Measurements from ENCODE around the gene KCNQ1. TPM values are rescaled to one million over a fixed set of nuclear protein-coding genes. Genes with fewer than 3 reads are reported as not detected.

The KCNQ1 gene
- total RNA-seq, 3 donors from 2014 or later: 15.5 to 44.7 (median 37.4) TPM

DNA sequence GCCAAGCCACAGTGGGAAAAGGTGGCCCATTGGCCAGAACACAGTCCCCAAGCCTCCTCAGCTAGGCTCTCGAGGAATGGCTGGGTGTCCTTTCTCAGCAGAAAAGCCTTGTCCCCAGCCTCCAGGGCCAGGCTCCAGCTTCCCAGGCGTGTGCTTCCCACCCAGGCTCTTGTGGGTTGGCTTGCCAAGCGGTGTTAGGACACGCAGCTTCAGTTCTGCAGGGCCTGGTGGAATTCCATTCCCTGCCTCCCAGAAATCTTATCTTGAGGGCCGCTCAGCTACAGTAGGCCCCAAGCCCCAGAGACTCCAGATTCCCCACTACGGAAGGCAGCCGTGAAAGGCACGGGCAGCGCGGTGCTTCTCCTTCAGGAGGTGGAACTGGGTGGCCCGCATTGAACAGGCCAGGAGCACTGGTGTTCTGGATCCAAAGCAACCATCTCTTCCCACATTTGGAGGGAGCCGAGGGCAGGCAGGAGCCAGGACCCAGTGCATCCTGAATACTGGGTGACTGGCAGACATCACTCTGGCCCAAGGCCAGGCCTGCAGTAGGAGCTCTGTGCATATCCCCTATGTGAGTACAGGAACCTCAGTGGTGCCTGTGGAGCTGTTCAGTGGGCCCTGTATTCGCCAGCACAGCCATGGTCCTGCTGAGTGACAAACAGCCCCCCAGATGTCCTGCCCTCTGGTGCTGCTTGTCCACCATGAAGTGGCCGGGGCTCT, 271.7 kb downstream of the KCNQ1 start:
- ATAC-seq (no peak), DNase-seq (peak in 1 of 3 donors; percentile 40)
- H3K9me3 ChIP-seq: no peaks in the 10 kb centered on the region
- H3K4me3 ChIP-seq: no peak overlapping the region
- H3K4me1 ChIP-seq (ENCODE audit: low read depth): no peaks in the 10 kb centered on the region
- TF ChIP-seq, protein P1, sequence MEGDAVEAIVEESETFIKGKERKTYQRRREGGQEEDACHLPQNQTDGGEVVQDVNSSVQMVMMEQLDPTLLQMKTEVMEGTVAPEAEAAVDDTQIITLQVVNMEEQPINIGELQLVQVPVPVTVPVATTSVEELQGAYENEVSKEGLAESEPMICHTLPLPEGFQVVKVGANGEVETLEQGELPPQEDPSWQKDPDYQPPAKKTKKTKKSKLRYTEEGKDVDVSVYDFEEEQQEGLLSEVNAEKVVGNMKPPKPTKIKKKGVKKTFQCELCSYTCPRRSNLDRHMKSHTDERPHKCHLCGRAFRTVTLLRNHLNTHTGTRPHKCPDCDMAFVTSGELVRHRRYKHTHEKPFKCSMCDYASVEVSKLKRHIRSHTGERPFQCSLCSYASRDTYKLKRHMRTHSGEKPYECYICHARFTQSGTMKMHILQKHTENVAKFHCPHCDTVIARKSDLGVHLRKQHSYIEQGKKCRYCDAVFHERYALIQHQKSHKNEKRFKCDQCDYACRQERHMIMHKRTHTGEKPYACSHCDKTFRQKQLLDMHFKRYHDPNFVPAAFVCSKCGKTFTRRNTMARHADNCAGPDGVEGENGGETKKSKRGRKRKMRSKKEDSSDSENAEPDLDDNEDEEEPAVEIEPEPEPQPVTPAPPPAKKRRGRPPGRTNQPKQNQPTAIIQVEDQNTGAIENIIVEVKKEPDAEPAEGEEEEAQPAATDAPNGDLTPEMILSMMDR (IDR thresholded peaks at IDR 0.05): no peak
- intact Hi-C loops (cut with DNase I, micrococcal nuclease): no loop called here
- H3K36me3 ChIP-seq (ENCODE audit: low read depth): no peaks in the 10 kb centered on the region

DNA sequence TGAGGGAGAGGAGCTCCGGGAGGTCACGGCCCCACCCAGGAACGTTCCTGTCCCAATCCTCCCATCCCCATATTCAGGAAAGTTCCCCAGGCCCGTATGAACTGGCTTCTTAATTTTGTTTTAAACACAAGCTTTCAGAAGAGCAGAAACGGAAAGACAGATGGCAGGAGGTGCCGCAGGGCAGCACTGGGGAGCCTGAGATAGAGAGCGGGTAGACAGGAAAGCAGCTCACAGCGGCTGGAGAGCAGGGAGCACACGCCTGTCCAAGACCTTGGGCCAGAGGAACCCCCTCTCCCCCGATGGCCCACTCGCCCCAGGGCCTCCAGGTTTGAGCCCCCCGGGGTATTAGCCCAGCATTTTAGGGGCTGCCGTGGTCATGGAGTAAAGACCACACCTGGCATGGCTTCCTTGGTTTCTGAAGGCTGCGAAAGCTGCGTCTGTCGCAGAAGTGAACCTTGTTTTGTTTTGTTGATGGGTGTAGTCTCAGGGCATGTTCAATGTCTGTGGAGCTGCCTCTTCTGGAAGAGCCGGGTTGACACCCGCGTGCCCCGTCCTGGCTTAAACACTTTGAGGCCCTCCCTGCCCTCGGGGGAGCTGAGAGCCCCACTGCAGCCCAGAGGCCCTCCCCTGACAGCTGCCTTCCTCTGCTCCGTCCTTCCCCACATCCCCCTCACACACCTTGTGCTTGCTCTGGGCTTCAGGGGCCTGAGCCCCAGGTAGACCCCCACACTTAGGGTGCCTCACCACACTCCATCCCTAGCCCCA, 272.9 kb downstream of the KCNQ1 start:
- TF ChIP-seq, protein P1 (IDR thresholded peaks at IDR 0.05): no peak
- no peaks in the 10 kb centered on the region for H3K9me3 ChIP-seq
- H3K36me3 ChIP-seq (ENCODE audit: low read depth): no peaks in the 10 kb centered on the region
- intact Hi-C loops (cut with DNase I, micrococcal nuclease): no loop called here
- no peak overlapping the region for H3K4me3 ChIP-seq
- no peaks in the 10 kb centered on the region for H3K4me1 ChIP-seq (ENCODE audit: low read depth)
- ATAC-seq (no peak), DNase-seq (no peak)

DNA sequence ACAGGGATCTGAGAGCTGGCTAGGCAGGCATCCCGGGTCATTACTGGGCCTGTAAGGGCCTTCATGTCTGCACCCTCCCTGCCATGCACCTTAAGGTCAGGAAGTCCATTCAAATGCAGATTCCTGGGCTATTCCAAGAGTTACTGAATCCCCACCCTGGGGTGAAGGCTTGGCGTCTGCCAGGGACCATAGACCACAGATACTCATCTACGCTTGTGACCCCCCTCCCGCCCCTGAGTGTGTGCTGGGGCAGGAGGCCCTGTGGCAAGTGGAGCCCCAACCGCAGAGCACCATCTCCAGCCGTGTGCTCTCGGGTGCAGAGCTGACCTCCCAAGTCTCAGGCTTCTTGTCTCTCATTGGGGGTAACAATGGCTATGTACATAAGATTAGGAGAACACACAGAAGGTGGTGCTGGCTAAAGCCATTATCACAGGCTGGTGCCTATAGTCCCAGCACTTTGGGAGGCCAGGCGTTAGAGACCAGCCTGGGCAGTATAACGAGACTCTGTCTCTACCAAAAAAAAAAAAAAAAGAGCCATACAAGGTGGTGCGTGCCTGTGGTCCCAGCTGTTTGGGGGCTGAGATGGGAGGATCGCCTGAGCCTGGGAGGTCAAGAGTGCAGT, 274.1 kb downstream of the KCNQ1 start:
- intact Hi-C loops (cut with DNase I, micrococcal nuclease): no loop called here
- DNase-seq: no peak
- TF ChIP-seq, protein P1 (IDR thresholded peaks at IDR 0.05): no peak
- Histone ChIP-seq H3K36me3 (ENCODE audit: low read depth) (no peaks in the 10 kb centered on the region), H3K4me1 (ENCODE audit: low read depth) (no peaks in the 10 kb centered on the region), H3K4me3 (no peak overlapping the region), H3K9me3 (no peaks in the 10 kb centered on the region)
- no peak for ATAC-seq

DNA sequence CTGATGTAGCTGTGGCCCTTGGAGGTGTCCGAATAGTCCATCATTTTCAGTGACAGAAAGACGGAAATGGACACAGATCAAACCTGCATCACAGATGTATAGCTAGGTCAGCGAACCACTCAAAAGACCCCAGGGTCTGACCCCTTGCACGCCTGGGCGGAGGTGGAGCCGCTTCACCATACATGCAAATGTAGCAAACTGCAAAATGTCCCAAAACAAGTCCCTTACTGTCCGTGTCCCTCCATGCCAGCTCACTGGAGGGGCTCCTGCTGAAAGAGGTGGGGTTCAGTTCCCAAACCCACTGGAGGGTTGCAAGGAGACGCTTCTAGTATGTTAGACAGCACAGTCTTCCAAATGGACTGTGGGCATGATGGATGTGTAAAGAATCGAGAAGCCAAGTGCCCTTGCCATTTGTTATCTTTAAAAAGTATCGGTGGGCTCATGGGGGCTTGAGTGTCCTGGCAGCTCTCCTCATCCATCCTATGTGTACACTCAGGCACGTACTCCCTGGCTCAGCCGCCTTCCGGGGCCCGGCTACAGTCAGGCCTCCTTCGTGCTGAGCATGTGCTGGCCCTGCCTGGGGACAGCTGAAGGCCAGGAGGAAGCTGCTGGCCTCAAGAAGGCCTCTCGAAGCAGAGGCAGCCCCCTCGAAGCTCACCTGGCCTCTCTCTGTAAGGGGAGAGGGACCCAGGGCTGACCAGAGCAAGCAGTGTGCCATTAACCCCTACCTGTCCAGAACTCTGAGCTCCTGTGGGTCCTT, 275.2 kb downstream of the KCNQ1 start:
- H3K36me3 ChIP-seq (ENCODE audit: low read depth): no peaks in the 10 kb centered on the region
- TF ChIP-seq, protein P1 (IDR thresholded peaks at IDR 0.05): no peak
- ATAC-seq (no peak), DNase-seq (no peak)
- no peaks in the 10 kb centered on the region for H3K9me3 ChIP-seq
- H3K4me1 ChIP-seq (ENCODE audit: low read depth): no peaks in the 10 kb centered on the region
- no peak overlapping the region for H3K4me3 ChIP-seq
- intact Hi-C loops (cut with DNase I, micrococcal nuclease): no loop called here

DNA sequence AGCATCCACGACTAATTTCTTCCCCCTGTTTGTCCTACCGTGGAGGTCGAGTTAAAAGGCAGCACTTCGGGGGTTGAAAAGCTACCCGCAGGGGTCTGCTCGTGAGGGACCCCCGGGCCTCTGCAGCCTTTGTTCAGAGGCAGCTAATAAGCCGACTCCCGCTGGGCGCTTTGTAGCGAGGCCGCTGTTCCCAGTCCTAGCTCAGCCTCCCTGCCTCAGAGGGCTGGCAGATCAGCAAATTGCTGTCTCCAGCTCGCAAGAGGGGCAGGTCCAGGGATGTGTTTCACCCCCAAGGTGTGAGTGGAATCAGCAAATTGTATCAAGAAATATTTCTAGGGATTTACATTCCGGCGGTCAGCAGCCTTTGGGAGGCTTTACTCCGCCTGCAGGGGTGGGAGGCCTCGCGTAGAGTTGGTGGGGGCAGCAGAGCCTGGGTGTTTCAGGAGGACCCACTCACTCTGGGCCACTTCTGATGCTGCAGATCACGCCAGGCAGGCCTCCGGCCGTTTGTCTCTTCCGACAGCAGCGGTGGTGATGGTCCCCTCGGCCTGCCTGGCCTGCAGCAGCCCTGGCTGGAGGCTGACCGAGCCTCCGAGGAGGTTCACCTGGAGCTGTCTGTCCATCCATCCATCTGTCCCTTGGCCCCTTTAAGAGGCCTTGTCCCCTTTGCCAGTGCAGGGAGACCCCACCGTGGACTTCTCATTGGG, 276.6 kb downstream of the KCNQ1 start:
- intact Hi-C loops (cut with DNase I, micrococcal nuclease): no loop called here
- DNase-seq: no peak

More for the DNA sequence above, 276.6 kb downstream of the KCNQ1 start:
- H3K4me3 ChIP-seq: no peak overlapping the region
- no peaks in the 10 kb centered on the region for H3K36me3 ChIP-seq (ENCODE audit: low read depth)
- H3K4me1 ChIP-seq (ENCODE audit: low read depth): no peaks in the 10 kb centered on the region
- TF ChIP-seq, protein P1 (IDR thresholded peaks at IDR 0.05): no peak
- no peak for ATAC-seq
- H3K9me3 ChIP-seq: no peaks in the 10 kb centered on the region
